Measurements from ENCODE around the gene CLEC4F.

Gene CLEC4F

GRCh38 chr2:70772486-70773155 lies 47.8 kb downstream of the CLEC4F start:
- DNase-seq: no peak
- Histone ChIP-seq H3K27ac (no peak overlapping the region), H3K36me3 (replicated peaks) (no peaks in the 10 kb centered on the region), H3K27me3 (replicated peaks) (peaks cover 25% of the 10 kb centered on the region), H3K4me3 (ENCODE audit: low read depth, low read length) (no peak overlapping the region)
- TF ChIP-seq CTCF (IDR thresholded peaks at IDR 0.05; ENCODE audit: low read depth, low read length, missing control alignments): no peak
- in situ Hi-C loops (cut with HindIII; ENCODE audit: low pct_ligation_motif_present, low sequenced_read_pairs): no loop called here

- no peak overlapping the region for H3K4me3 ChIP-seq (ENCODE audit: low read depth, low read length)
- no peak overlapping the region for H3K27ac ChIP-seq
- DNase-seq: no peak
- no peaks in the 10 kb centered on the region for H3K36me3 ChIP-seq (replicated peaks)
- H3K27me3 ChIP-seq (replicated peaks): peaks cover 37% of the 10 kb centered on the region
- in situ Hi-C loops (cut with HindIII; ENCODE audit: low pct_ligation_motif_present, low sequenced_read_pairs): no loop called here
- no peak for TF ChIP-seq CTCF (IDR thresholded peaks at IDR 0.05; ENCODE audit: low read depth, low read length, missing control alignments)
Observed at GRCh38 chr2:70771446-70771845, 49.0 kb downstream of the CLEC4F start.

GRCh38 chr2:70769450-70769849 lies 50.9 kb downstream of the CLEC4F start:
- no peak for DNase-seq
- in situ Hi-C loops (cut with HindIII; ENCODE audit: low pct_ligation_motif_present, low sequenced_read_pairs): no loop called here
- Histone ChIP-seq H3K4me3 (ENCODE audit: low read depth, low read length) (no peak overlapping the region), H3K27me3 (replicated peaks) (peaks cover 42% of the 10 kb centered on the region), H3K27ac (no peak overlapping the region), H3K36me3 (replicated peaks) (no peaks in the 10 kb centered on the region)
- no peak for TF ChIP-seq CTCF (IDR thresholded peaks at IDR 0.05; ENCODE audit: low read depth, low read length, missing control alignments)

GRCh38 chr2:70768590-70769085 lies 51.8 kb downstream of the CLEC4F start:
- Histone ChIP-seq H3K27ac (no peak overlapping the region), H3K36me3 (replicated peaks) (no peaks in the 10 kb centered on the region), H3K27me3 (replicated peaks) (peaks cover 42% of the 10 kb centered on the region), H3K4me3 (ENCODE audit: low read depth, low read length) (no peak overlapping the region)
- no peak for TF ChIP-seq CTCF (IDR thresholded peaks at IDR 0.05; ENCODE audit: low read depth, low read length, missing control alignments)
- in situ Hi-C loops (cut with HindIII; ENCODE audit: low pct_ligation_motif_present, low sequenced_read_pairs): no loop called here
- no peak for DNase-seq

- Histone ChIP-seq H3K27me3 (replicated peaks) (peaks cover 42% of the 10 kb centered on the region), H3K27ac (no peak within 1 kb of the TSS), H3K36me3 (replicated peaks) (no peaks in the 10 kb centered on the region), H3K4me3 (ENCODE audit: low read depth, low read length) (peak within 1 kb of the TSS; percentile 30)
- TF ChIP-seq CTCF (IDR thresholded peaks at IDR 0.05; ENCODE audit: low read depth, low read length, missing control alignments): peak; percentile 36
- in situ Hi-C loops (cut with HindIII; ENCODE audit: low pct_ligation_motif_present, low sequenced_read_pairs): no loop called here
- DNase-seq: no peak
Observed at GRCh38 chr2:70767699-70768589, 52.5 kb downstream of the CLEC4F start, which contains the start of gene ADD2. Gene ADD2, minus strand, starts transcription at chr2:70768200. Its CDS starts 61,792 bp downstream, at chr2:70706408.

Data from brain microvascular endothelial cell (primary cell).